Natural killer cell treated with Interleukin-12 subunit alpha and Interleukin-12 subunit beta and Interleukin-15 and Interleukin-18, amount 100 ng/mL, for 72 hours (primary cell): ENCODE data around the gene PRICKLE3. TPM values are rescaled to one million over a fixed set of nuclear protein-coding genes. Genes with fewer than 3 reads are reported as not detected.

Experiments used
- ATAC-seq, 2 donors: fragments of 150-1000 bp; cut with Tn5 transposase in 1 of 2; sonication (Bioruptor Pico), chemical (Tn5 transposase) in 1 of 2; 2 replicates each; pipeline ENCODE4 v1.10.0; 2021
- DNase-seq: peaks from one replicate; pipeline ENCODE4 v3.0.0; 2022; ENCODE audit warnings: low spot score
- H3K27ac Mint-ChIP-seq, 2 donors: 1 replicate in 1 of 2; 2 replicates in 1 of 2; pipeline ENCODE4 v1.8.0; 2022; ENCODE audit warnings: mixed read lengths in 2 of 2, mild to moderate bottlenecking in 1 of 2, moderate library complexity in 1 of 2
- H3K27me3 Mint-ChIP-seq, 2 donors: 1 replicate in 1 of 2; 2 replicates in 1 of 2; pipeline ENCODE4 v1.8.0; 2022; ENCODE audit warnings: mixed read lengths in 2 of 2
- H3K36me3 Mint-ChIP-seq: one replicate; pipeline ENCODE4 v1.8.0; 2022; ENCODE audit warnings: mixed read lengths
- H3K4me1 Mint-ChIP-seq, 2 donors: 1 replicate in 1 of 2; 2 replicates in 1 of 2; pipeline ENCODE4 v1.8.0; 2022; ENCODE audit warnings: low read depth in 2 of 2, mixed read lengths in 2 of 2, mild to moderate bottlenecking in 1 of 2
- H3K4me3 Mint-ChIP-seq: one replicate; pipeline ENCODE4 v1.8.0; 2022; ENCODE audit warnings: mixed read lengths
- H3K9me3 Mint-ChIP-seq: 2 replicates; pipeline ENCODE4 v1.8.0; 2022; ENCODE audit warnings: mixed read lengths
- total RNA-seq, 2 donors: library from RNA; stranded (reverse); gene quantifications; one replicate each; pipeline ENCODE4 v1.2.3, GENCODE V29; 2022

Gene PRICKLE3
- total RNA-seq, 2 donors from 2014 or later, result 13.1 to 16.0 TPM

- Mint-ChIP-seq H3K27ac (no peak within 1 kb of the TSS), H3K27me3 (peaks cover 9 to 10% of the 10 kb centered on the region in 2 donors), H3K36me3 (no peaks in the 10 kb centered on the region), H3K4me3 (peak within 1 kb of the TSS; percentile 67), H3K9me3 (no peaks in the 10 kb centered on the region), H3K4me1 (peaks cover 14 to 15% of the 10 kb centered on the region in 2 donors)
- peak; percentile 92 for DNase-seq
- ATAC-seq, result peak; percentile 96 to 98
Measured at GRCh38 chrX:49199906-49200771, 14.0 kb upstream of the PRICKLE3 start, which contains the start of gene SYP. Gene SYP (minus strand): TSS chrX:49200193. CDS start chrX:49200186, 7 bp downstream.

- H3K36me3 Mint-ChIP-seq, result no peaks in the 10 kb centered on the region
- DNase-seq, result no peak
- no peak overlapping the region for H3K27ac Mint-ChIP-seq
- H3K4me3 Mint-ChIP-seq, result peak overlapping the region; percentile 65
- peaks cover 9 to 10% of the 10 kb centered on the region in 2 donors for H3K27me3 Mint-ChIP-seq
- no peak for ATAC-seq
- no peaks in the 10 kb centered on the region for H3K9me3 Mint-ChIP-seq
- peaks cover 14 to 15% of the 10 kb centered on the region in 2 donors for H3K4me1 Mint-ChIP-seq
Measured at GRCh38 chrX:49199315-49199595, 13.1 kb upstream of the PRICKLE3 start.

GRCh38 chrX:49198540-49199314 lies 12.6 kb upstream of the PRICKLE3 start:
- H3K4me3 Mint-ChIP-seq, result peak overlapping the region; percentile 65
- no peaks in the 10 kb centered on the region for H3K36me3 Mint-ChIP-seq
- no peak overlapping the region for H3K27ac Mint-ChIP-seq
- no peak for ATAC-seq
- H3K9me3 Mint-ChIP-seq, result no peaks in the 10 kb centered on the region
- no peak for DNase-seq
- H3K4me1 Mint-ChIP-seq, result peaks cover 17% of the 10 kb centered on the region in 2 donors
- peaks cover 9 to 10% of the 10 kb centered on the region in 2 donors for H3K27me3 Mint-ChIP-seq

- no peaks in the 10 kb centered on the region for H3K36me3 Mint-ChIP-seq
- H3K4me1 Mint-ChIP-seq, result peaks cover 20 to 23% of the 10 kb centered on the region in 2 donors
- peak overlapping the region; percentile 31 for H3K4me3 Mint-ChIP-seq
- DNase-seq, result no peak
- H3K27me3 Mint-ChIP-seq, result peaks cover 7 to 9% of the 10 kb centered on the region in 2 donors
- no peak overlapping the region for H3K27ac Mint-ChIP-seq
- ATAC-seq, result no peak
- H3K9me3 Mint-ChIP-seq, result no peaks in the 10 kb centered on the region
Measured at GRCh38 chrX:49197543-49198087, 11.4 kb upstream of the PRICKLE3 start.

- no peak for ATAC-seq
- H3K4me1 Mint-ChIP-seq, result peaks cover 18 to 33% of the 10 kb centered on the region in 2 donors
- no peaks in the 10 kb centered on the region for H3K36me3 Mint-ChIP-seq
- no peak for DNase-seq
- peak overlapping the region; percentile 44 for H3K4me3 Mint-ChIP-seq
- no peaks in the 10 kb centered on the region for H3K9me3 Mint-ChIP-seq
- H3K27me3 Mint-ChIP-seq, result peaks cover 7 to 9% of the 10 kb centered on the region in 2 donors
- H3K27ac Mint-ChIP-seq, result peak overlapping the region in 1 of 2 donors; percentile 36
Measured at GRCh38 chrX:49193542-49193964, 7.4 kb upstream of the PRICKLE3 start.

DNA sequence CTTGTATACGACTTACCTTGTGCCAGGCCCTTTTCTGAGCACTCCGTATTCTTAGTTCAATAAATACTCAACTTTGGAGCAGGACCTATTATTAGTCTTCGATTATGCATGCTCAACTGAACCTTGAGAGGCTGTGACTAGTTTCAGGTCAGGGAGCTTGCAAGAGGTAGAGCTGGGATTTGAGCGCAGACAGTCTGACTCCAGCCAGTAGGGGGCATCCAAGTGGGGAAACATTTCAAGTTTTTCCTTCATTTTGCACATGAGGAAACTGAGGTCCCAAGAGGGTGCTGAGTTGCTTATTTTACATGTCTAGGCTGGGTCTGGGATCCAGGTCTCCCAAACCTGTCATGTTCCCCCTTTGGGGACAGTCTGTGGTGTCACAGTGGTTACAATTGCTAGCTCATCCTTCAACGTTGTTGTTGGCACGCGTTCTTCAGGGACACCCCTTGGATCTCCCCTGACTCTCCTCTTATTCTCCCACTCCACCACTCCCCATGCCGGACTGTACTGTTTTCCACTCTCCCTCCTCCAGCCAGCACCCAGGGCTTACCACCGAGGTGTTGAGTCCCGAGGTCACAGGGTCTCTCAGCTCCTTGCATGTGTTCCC lies 6.7 kb upstream of the PRICKLE3 start:
- Mint-ChIP-seq H3K4me1 (peaks cover 14 to 26% of the 10 kb centered on the region in 2 donors), H3K27ac (peak overlapping the region in 1 of 2 donors; percentile 36), H3K27me3 (peaks cover under 1 to 2% of the 10 kb centered on the region in 2 donors), H3K36me3 (no peaks in the 10 kb centered on the region), H3K4me3 (peak overlapping the region; percentile 44), H3K9me3 (no peaks in the 10 kb centered on the region)
- ATAC-seq (no peak), DNase-seq (no peak)

DNA sequence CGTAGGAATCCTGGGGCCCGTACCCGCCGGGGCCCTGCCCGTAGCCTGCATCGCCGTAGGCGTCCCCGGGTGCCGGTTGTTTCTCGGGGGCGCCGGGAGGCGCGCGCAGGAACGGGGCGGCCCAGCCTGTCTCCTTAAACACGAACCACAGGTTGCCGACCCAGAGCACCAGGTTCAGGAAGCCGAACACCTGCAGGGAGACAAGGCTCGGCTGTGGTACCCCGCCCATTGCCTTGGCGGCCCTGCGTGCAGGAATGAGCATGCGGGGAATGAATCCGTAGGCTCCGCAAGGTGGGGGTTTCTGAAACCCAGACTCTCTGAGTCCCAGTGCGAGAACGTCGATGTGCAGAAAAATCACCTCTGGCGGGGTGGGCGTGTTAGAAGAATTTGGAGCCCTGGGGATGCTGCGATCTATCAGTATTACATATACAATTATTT lies 5.4 kb upstream of the PRICKLE3 start:
- DNase-seq (no peak), ATAC-seq (peak in 1 of 2 donors; percentile 18)
- Mint-ChIP-seq H3K9me3 (no peaks in the 10 kb centered on the region), H3K36me3 (no peaks in the 10 kb centered on the region), H3K4me3 (peak overlapping the region; percentile 97), H3K4me1 (peaks cover 14 to 24% of the 10 kb centered on the region in 2 donors), H3K27me3 (no peaks in the 10 kb centered on the region), H3K27ac (peak overlapping the region; percentile 86 to 90)

GRCh38 chrX:49190821-49191573 lies 4.8 kb upstream of the PRICKLE3 start:
- peak; percentile 93 for DNase-seq
- peaks cover 16 to 24% of the 10 kb centered on the region in 2 donors for H3K4me1 Mint-ChIP-seq
- H3K4me3 Mint-ChIP-seq, result peak overlapping the region; percentile 97
- H3K27me3 Mint-ChIP-seq, result no peaks in the 10 kb centered on the region
- H3K9me3 Mint-ChIP-seq, result no peaks in the 10 kb centered on the region
- H3K27ac Mint-ChIP-seq, result peak overlapping the region; percentile 86 to 90
- ATAC-seq, result peak; percentile 94 to 95
- no peaks in the 10 kb centered on the region for H3K36me3 Mint-ChIP-seq

DNA sequence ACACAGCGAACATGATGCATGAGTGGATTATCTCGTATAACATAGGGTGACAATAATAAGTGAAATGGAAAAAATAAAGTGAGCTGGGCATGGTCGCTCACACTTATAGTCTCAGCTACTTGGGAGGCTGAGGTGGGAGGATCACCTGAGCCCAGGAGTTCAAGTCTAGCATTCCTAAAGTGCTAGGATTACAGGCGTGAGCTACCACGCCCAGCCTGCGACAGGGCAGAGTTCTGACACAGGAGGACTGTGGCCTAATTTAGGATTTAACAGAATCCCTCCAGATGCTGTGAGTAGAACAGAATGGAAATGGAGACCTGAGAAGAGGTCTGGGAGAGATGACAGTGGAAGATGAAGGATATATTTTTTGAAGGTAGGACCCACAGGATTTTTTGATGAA lies 3.4 kb upstream of the PRICKLE3 start:
- no peak for DNase-seq
- no peaks in the 10 kb centered on the region for H3K36me3 Mint-ChIP-seq
- peaks cover 22 to 29% of the 10 kb centered on the region in 2 donors for H3K4me1 Mint-ChIP-seq
- no peaks in the 10 kb centered on the region for H3K9me3 Mint-ChIP-seq
- peak overlapping the region in 1 of 2 donors; percentile 90 for H3K27ac Mint-ChIP-seq
- peak overlapping the region; percentile 97 for H3K4me3 Mint-ChIP-seq
- no peak for ATAC-seq
- H3K27me3 Mint-ChIP-seq, result no peaks in the 10 kb centered on the region

DNA sequence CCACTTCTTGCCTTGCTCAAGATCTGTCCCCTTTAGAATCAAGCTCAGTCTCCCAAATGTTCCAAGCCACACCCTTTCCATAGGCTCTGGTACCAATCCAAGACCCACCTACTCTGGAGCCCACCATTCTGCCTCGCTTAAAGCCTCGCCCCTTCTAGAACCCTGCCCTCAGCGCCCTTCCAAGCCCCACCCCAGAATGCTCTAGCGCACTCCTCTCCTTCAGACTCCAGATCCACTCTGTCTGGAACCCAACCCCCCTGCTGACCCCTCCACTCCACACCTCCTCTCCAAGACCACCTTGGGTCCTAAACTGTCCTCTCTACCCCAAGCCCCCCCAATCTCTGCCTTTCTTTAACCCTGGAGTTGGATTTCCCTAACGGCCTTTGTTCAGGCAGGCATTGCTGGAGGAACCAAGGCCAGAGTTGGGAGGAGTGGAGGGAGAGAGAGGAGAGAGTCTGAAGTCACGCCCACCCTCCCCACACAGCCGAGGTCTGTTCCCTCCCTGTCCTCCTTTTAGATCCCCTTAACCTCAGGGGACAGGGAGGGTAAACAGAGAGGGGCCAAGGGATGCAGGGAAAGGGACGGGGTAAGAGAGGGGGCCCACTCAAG lies 2.4 kb upstream of the PRICKLE3 start:
- H3K4me1 Mint-ChIP-seq, result peaks cover 19 to 25% of the 10 kb centered on the region in 2 donors
- H3K4me3 Mint-ChIP-seq, result no peak overlapping the region
- H3K27ac Mint-ChIP-seq, result no peak overlapping the region
- ATAC-seq, result no peak
- no peaks in the 10 kb centered on the region for H3K36me3 Mint-ChIP-seq
- DNase-seq, result no peak
- no peaks in the 10 kb centered on the region for H3K27me3 Mint-ChIP-seq
- no peaks in the 10 kb centered on the region for H3K9me3 Mint-ChIP-seq

DNA sequence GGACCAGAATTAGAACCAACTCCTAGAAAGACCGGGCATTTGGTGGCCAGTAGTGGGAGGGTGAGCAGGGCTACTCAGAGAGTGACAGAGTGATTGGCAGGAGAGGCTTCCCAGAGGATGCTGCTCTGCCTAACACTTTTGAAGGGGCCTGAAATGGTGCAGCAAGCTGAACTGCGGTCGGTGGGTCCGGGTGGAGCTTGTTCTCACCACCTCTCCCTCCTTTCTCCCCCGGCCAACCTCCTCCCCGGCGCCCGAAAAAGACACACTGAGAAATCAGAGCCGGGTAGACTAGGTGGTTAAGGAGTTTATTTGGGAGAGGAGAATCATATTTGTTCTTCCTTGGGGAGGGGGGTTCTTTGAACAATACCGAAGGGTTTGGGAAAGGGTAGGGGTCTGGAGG lies 1.4 kb upstream of the PRICKLE3 start:
- H3K27ac Mint-ChIP-seq, result no peak overlapping the region
- no peaks in the 10 kb centered on the region for H3K9me3 Mint-ChIP-seq
- H3K4me1 Mint-ChIP-seq, result peaks cover 18 to 20% of the 10 kb centered on the region in 2 donors
- no peak for ATAC-seq
- H3K27me3 Mint-ChIP-seq, result no peaks in the 10 kb centered on the region
- no peak overlapping the region for H3K4me3 Mint-ChIP-seq
- peaks cover under 1% of the 10 kb centered on the region for H3K36me3 Mint-ChIP-seq
- DNase-seq, result no peak

- Mint-ChIP-seq H3K4me1 (peaks cover 20 to 21% of the 10 kb centered on the region in 2 donors), H3K4me3 (no peak overlapping the region), H3K9me3 (no peaks in the 10 kb centered on the region), H3K27me3 (no peaks in the 10 kb centered on the region), H3K36me3 (peaks cover 5% of the 10 kb centered on the region), H3K27ac (no peak overlapping the region)
- DNase-seq, result no peak
- no peak for ATAC-seq
Measured at GRCh38 chrX:49187028-49187394, 838 bp upstream of the PRICKLE3 start.
